ENCODE data around the gene CALHM3. TPM values are rescaled to one million over a fixed set of nuclear protein-coding genes. Genes with fewer than 3 reads are reported as not detected.
A peak's percentile ranks its signal among the peaks of the same experiment; 100 is the strongest.

The CALHM3 gene
- total RNA-seq, 1 donor from 2014 or later = not detected

DNA sequence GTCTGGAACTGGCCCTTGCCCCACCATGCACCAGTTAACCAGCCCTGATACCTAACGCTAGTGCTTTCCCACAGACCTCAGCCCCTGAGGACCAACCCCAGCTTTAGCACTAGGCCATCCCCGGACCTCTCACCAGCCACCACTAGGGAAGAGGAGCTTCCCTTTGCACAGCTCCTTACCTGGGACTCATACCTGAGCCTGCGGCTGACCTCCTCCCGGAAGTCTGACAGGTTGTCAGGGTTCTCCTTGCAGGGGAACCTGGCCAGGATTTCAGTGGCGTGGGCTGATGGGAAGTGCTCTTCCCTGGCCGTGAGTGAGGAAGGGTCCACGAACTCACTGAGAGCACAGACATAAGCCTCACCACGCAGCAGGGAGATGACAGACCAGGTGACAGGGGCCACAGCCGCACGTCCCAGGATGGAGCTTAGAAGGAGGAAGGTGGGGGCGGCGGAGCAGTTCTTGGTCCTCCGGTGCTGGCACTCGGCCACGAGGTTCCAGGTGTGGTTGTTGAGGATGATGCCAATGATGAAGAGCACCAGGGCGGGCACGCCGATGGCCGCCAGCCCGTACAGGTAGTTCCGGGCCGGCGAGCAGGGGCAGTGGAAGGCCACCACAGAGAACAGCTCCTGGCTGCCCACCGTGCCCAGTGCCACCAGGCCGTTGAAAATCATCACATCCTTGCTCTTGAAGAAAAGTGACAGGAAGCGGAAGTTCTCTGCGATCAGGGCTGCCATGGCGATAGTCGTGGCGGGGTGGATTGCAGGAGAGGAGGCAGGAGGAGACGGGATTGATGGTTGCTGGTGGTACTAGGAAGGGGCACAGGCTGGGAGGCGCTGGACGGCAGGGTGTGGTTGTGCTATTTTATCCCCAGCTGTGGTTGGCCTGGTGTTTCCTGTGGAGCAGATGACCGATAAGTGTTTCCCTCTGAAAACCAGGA lies 29.6 kb downstream of the CALHM3 start:
- no peak for TF ChIP-seq CTCF (conservative IDR thresholded peaks at IDR 0.05; ENCODE audit: low read depth, low read length)
- no peak overlapping the region for H3K4me3 ChIP-seq (ENCODE audit: low read depth, low read length)

GRCh38 chr10:103448746-103449145 lies 30.3 kb downstream of the CALHM3 start:
- DNase-seq (ENCODE audit: low read depth) = peak; percentile 18
- no peak for TF ChIP-seq CTCF (conservative IDR thresholded peaks at IDR 0.05; ENCODE audit: low read depth, low read length)
- H3K4me3 ChIP-seq (ENCODE audit: low read depth, low read length) = no peak overlapping the region

More for the DNA sequence above, 29.6 kb downstream of the CALHM3 start:
- no peak for DNase-seq (ENCODE audit: low read depth)

GRCh38 chr10:103447187-103447586 lies 31.9 kb downstream of the CALHM3 start:
- no peak overlapping the region for H3K4me3 ChIP-seq (ENCODE audit: low read depth, low read length)
- no peak for TF ChIP-seq CTCF (conservative IDR thresholded peaks at IDR 0.05; ENCODE audit: low read depth, low read length)
- no peak for DNase-seq (ENCODE audit: low read depth)

- no peak overlapping the region for H3K4me3 ChIP-seq (ENCODE audit: low read depth, low read length)
- TF ChIP-seq CTCF (conservative IDR thresholded peaks at IDR 0.05; ENCODE audit: low read depth, low read length) = no peak
- no peak for DNase-seq (ENCODE audit: low read depth)
These were observed 33.1 kb downstream of the CALHM3 start for GRCh38 chr10:103445767-103446567.

- no peak for TF ChIP-seq CTCF (conservative IDR thresholded peaks at IDR 0.05; ENCODE audit: low read depth, low read length)
- no peak for DNase-seq (ENCODE audit: low read depth)
- H3K4me3 ChIP-seq (ENCODE audit: low read depth, low read length) = no peak overlapping the region
These were observed 33.7 kb downstream of the CALHM3 start for GRCh38 chr10:103445366-103445765.

- DNase-seq (ENCODE audit: low read depth) = no peak
- TF ChIP-seq CTCF (conservative IDR thresholded peaks at IDR 0.05; ENCODE audit: low read depth, low read length) = no peak
- H3K4me3 ChIP-seq (ENCODE audit: low read depth, low read length) = no peak overlapping the region
These were observed 34.6 kb downstream of the CALHM3 start for GRCh38 chr10:103444478-103444877.
